HG03064 (cell line): ENCODE results near the gene TMEM179.

Experiments
- ATAC-seq: cut with Tn5 transposase; IDR thresholded peaks from one replicate; pipeline ENCODE4 v1.9.1; 2021; ENCODE audit warnings: low read depth; ENCODE audit not compliant: unreplicated experiment

TMEM179 gene

GRCh38 chr14:104558231-104559027 is 46.1 kb downstream of the TMEM179 start:
- ATAC-seq, result no peak

GRCh38 chr14:104557766-104558165 is 46.8 kb downstream of the TMEM179 start:
- no peak for ATAC-seq

GRCh38 chr14:104557086-104557485 is 47.5 kb downstream of the TMEM179 start:
- no peak for ATAC-seq

DNA sequence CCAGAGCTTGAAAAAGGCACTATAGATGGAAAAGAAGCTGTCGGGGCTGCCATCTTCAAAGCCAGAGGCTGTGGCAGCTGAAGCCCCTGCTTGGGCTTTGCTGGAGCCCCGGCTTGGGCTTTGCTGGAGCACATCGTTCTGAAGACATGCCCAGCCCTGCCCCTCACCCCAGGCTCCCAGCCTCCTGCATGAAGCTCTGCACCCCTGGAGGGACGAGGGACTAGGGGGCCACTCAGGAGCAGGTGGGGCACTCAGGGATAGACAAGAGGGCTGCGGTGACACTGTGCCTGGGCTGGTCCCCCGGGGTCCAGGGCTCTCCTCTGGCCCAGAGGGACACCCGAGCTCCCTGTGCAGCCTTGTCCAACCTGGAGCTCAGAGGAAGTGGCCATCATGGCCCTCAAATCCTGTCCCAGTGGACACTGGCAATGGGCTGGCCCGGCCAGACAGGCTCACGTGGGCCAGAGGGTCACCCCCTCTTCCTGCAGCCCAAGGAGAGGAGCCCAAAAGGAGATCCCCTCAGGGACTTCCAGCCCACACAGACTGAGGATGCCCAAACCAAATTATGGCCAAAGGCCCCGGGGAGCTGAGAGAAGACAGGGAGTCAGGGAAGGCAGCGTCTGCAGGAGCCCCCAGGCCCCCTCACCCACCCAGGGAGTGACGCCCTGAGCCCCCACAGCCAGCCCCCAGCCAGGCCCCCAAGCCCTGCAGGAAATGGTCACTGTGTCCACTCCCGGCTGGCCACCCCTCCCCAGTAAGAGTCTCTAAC is 48.1 kb downstream of the TMEM179 start:
- no peak for ATAC-seq

DNA sequence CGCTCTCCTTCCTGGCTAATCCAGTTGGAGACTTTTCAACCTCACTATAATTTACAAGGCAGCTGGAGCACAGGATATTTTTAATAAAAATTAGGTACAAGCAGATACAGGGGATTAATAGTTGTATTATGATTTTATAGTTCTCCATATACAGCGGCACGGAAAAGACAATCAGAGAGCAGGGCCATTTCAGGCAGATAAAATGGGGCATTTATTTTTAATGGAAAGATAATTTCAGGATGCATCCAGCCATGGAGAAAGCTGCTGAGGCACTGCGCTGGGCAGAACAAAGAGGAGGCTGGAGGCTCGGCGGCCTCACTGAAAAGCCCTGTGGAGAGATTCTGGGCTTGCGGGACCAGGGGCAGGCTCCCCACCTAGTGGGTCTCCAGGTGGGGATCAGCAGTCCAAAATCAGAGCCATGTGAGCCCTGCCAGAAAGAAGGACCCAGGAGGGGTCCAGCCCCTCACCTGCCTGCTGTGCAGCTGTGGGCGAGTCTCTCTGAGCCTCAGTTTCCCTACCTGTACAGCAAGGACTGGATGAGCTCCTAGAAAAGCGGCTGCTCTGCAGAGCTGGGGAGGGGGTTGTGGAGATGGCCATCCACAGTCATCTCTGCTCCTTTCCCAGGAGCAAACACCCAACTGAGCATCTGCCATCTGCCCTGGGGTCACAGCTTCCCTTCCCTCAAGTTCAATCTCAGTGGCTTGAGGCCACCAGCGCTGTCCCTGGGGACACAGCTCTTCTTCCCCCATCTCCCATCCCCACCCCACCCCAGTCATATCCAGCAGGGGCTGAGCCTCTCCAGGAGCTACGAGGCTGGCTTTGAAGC is 48.9 kb downstream of the TMEM179 start:
- ATAC-seq, result no peak

- no peak for ATAC-seq
Observed at GRCh38 chr14:104554608-104555429, 49.8 kb downstream of the TMEM179 start.

DNA sequence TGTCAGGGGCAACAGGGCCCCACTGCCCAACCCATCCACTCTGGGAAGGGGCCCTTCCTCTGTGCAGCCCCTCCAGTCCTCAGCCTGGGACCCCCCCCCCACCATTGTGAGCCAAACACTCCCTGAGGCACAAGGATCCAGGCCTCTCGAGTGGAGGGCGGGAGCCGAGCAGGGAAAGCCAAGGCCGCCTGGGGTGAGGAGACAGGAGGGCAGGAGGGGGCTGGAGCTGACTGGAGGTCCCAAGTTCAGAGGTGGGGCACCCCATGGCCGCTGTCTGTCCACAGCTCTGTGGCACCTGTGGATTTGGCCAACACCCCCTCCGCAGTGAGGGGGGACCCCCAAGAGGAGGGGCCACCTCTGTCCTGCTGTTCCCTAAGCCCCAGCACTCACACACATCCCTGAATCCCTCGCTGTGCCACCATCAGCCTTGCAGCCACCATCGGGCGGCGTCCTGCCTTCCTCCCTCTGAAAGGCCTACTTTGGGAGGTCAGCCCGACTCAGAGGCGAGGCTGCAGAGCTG is 50.4 kb downstream of the TMEM179 start:
- ATAC-seq, result no peak

- no peak for ATAC-seq
Observed at GRCh38 chr14:104553166-104554087, 51.1 kb downstream of the TMEM179 start.

DNA sequence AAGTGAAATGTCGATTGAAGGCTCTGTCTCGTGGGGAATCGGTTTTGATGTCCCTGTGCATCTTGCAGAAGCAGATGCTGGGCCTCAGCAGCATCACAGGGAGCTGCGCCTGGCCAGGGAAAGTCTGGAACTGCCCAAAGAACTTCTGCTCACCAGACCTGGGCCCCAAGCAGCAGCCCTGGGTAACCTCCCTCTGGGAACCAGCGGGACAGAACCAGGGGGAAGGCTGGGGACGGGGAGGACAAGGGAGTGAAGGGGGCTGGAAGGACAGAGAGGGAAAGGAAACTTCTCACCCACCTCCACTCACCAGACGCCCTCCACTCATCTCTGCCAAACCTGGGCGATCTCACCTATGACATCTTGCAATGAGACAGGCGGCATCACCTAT is 51.8 kb downstream of the TMEM179 start:
- ATAC-seq, result no peak

GRCh38 chr14:104551851-104552737 is 52.5 kb downstream of the TMEM179 start:
- no peak for ATAC-seq

DNA sequence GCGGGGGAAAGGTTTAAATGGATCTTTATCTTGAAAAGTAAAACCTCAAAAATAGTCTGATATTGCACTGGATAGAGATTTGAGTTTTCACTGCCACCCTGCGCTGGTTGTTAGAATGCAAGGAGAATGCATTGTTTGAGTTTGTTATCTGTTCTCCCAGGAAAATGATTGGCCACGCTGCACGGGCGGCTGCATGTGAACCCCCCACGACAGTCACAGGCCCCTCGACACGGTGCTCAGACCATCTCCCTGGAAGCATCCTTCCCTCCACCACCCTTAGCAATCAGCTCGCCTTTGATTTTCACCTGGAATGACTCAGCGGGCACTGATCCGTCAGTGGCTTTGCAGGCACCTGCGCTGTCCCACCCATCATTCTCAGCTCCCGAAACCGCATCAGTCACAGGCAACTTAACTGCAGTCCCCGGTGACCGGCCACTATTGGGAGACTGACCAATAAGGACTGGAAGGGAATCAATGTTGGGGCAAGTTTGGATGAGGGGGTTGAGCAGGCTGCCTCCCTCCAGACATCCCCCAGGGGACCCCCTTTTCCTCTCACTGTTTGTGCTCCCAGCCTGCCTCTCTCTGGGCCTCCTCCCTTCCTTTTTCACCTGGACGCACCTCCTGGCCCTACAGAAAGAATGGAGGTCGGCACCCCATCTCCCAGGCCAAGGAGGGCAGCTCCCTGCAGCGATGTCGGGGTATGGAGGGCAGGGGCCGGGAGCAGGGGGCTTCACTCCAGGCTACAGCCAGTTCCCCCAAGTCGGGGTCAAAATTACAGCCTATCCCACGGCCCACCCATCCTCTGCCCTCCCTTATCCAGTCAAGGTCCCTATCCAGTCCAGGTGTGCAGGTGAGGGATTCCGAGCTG is 53.5 kb downstream of the TMEM179 start:
- ATAC-seq, result no peak

DNA sequence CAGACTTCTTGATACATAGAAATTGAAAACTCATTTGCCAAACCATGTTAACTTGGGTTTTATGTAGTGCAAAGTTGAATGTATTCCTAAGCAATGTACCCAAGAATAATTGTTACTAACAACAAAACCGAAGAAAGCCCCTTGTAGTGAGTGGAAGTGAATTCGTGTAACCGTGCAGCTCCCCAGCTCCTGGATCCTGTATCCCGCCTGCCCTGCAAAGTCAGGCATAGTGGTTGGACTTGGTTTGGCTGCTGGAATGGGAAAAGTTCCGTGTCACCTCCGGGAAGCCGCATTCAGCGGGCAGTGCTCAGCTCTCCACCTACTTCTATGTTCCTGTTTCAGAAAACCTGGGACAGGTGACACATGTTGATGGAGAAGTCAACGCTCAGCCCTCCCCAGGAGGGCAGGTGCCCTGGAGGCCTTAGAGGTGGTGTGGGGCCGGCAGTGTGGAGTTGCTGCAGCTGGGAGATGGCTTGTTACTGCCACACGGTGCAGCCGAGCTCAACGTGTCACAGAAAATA is 54.2 kb downstream of the TMEM179 start:
- no peak for ATAC-seq

- no peak for ATAC-seq
Observed at GRCh38 chr14:104549536-104550339, 54.8 kb downstream of the TMEM179 start.

DNA sequence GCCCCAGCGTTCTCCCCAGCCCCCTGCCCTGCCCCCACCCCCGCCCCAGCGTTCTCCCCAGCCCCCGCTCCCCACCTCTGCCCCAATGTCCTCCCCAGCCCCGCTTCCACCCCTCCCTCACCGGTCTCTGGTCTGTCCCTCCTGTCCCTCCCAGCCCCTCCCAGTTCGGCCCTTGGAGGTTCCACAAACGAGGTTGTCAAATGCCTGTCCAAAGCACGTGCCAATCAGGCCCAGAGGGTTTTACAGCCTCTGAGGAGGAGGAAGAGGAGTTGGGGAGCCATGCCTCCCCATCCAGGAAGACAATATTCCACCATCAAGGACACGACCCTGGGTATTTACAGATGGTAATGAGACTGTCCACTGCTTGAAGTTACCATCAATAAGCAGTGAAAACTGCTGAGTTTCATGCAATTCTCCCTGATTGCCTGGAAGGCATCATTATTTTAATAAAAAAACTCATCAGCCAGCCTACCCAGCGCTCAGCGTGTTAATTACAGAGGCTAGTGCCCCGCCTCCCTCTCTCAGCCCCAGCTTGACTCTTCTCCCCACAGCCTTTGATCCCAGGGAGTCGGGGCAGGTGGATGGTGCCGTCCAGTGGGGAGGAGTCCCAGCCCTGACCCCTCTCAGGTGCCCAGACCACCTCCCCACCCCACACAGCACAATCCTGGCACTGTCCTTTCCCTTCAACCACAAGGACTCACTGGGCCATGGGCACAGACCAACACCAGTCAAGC is 55.6 kb downstream of the TMEM179 start:
- ATAC-seq, result no peak

DNA sequence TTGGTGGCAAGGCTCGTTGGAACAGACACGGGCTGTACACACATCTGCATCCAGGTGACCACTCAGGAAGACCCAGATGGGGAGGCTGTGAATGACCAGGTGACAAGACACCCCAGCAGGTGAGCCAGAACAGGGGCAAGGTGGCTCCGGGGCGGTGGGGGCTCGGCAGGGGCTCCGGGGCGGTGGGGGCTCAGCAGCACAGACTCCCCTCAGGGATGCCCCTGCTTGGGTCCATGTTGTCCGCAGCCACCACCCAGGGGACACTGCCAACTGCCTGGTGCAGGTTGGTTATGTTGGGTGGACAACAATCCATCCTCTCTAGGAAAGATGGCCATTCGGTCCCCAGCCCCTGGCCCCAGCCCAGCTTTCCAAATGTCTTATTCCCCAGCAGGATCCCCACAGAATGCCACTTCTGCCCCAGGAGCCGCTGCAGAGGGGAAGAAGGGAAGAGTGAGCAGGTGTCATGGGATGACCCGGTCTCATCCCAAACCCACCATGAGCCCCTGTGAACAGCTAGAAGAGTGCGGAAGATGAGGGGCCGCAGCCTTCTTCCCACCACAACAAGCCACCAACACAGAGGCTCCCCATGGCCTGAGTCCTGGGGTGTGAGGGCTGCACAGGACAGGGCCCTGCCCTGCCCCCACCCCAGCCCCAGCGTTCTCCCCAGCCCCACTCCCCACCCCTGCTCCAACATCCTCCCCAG is 56.4 kb downstream of the TMEM179 start:
- no peak for ATAC-seq
